Endothelial cell of umbilical vein (primary cell): ENCODE data around the gene ADORA2A. TPM values are rescaled to one million over a fixed set of nuclear protein-coding genes. Genes with fewer than 3 reads are reported as not detected.

Experiments
- BruUV-seq: library from RNA; stranded (reverse); fragments of 400-500 nt; replicated peaks from 2 replicates; lab custom pipeline; 2021; lab: Mats Ljungman, UMichigan
- CTCF ChIA-PET: fragments of 300-600, 350-600 bp; sonication (Branson Sonifier 250); formaldehyde crosslinking; loops from one replicate; lab custom pipeline; 2021; ENCODE audit warnings: antibody characterized with exemption, inconsistent platforms; lab: Charles Lee
- POLR2A ChIA-PET: fragments of 300-600, 350-600 bp; sonication (Branson Sonifier 250); formaldehyde crosslinking; loops from one replicate; lab custom pipeline; 2021; ENCODE audit warnings: antibody characterized with exemption, inconsistent platforms; lab: Charles Lee
- DNase-seq: peaks from one replicate; pipeline ENCODE4 v3.0.0-alpha.2; 2011; ENCODE audit warnings: low read depth, low spot score
- FAIRE-seq: peaks from 2 replicates; lab custom pipeline; 2011; peaks lifted over from hg19 to GRCh38; lab: Jason Lieb, UNC
- H2AFZ ChIP-seq: 2 replicates; pipeline ENCODE4 v1.6.0; 2012; ENCODE audit warnings: low read depth, low read length, control low read depth, inconsistent platforms
- H3K27ac ChIP-seq: 2 replicates; pipeline ENCODE4 v1.5.1; 2011; ENCODE audit warnings: low read depth, mild to moderate bottlenecking, control low read depth, low read length, moderate library complexity; ENCODE audit not compliant: insufficient read depth
- H3K27me3 ChIP-seq, 2 experiments: 2 replicates each; pipeline versions ENCODE4 v1.6.0 to v1.6.1; 2011; ENCODE audit warnings: low read length in 2 of 2, mixed read lengths in 1 of 2; ENCODE audit not compliant: control insufficient read depth in 2 of 2, insufficient read depth in 2 of 2
- H3K36me3 ChIP-seq, 2 experiments: 2 replicates in 1 of 2; 3 replicates in 1 of 2; pipeline ENCODE4 v1.5.1; 2011; ENCODE audit warnings: low read length in 2 of 2, mild to moderate bottlenecking in 1 of 2, moderate library complexity in 1 of 2; ENCODE audit not compliant: control insufficient read depth in 2 of 2, insufficient read depth in 2 of 2; ENCODE audit errors: extremely low read depth in 1 of 2
- H3K4me1 ChIP-seq: 3 replicates; pipeline ENCODE4 v1.5.1; 2011; ENCODE audit warnings: mild to moderate bottlenecking, low read length; ENCODE audit not compliant: control insufficient read depth, insufficient read depth; ENCODE audit errors: extremely low read depth
- H3K4me2 ChIP-seq: 2 replicates; pipeline ENCODE4 v1.6.1; 2011; ENCODE audit warnings: low read length, control low read depth, mixed read lengths; ENCODE audit not compliant: insufficient read depth
- H3K4me3 ChIP-seq, 3 experiments: fragments of 200-600 bp in 1 of 3; sonication (generic), shearing (Covaris generic) in 1 of 3; replicated peaks in 1 of 3; 2 replicates each; pipeline ENCODE4 v1.5.1; 2011 to 2016; ENCODE audit warnings: control low read depth in 3 of 3, low read length in 3 of 3, mild to moderate bottlenecking in 2 of 3, inconsistent platforms in 1 of 3, low read depth in 1 of 3, moderate library complexity in 1 of 3; ENCODE audit not compliant: insufficient read depth in 1 of 3
- H3K79me2 ChIP-seq: 2 replicates; pipeline ENCODE4 v1.6.0; 2012; ENCODE audit warnings: low read length, inconsistent platforms; ENCODE audit not compliant: control insufficient read depth, insufficient read depth
- H3K9ac ChIP-seq: replicated peaks from 2 replicates; pipeline ENCODE3; 2011; ENCODE audit warnings: low read length, control low read depth; ENCODE audit not compliant: insufficient read depth; ENCODE audit errors: extremely low read depth
- H3K9me1 ChIP-seq: replicated peaks from 3 replicates; pipeline ENCODE4 v1.6.0; 2011; ENCODE audit warnings: mild to moderate bottlenecking, low read length; ENCODE audit not compliant: control insufficient read depth, insufficient read depth; ENCODE audit errors: extremely low read depth
- H3K9me3 ChIP-seq: replicated peaks from 2 replicates; pipeline ENCODE4 v1.5.1; 2012; ENCODE audit warnings: low read length, inconsistent platforms; ENCODE audit not compliant: control insufficient read depth, insufficient read depth
- H4K20me1 ChIP-seq: replicated peaks from 2 replicates; pipeline ENCODE3; 2011; ENCODE audit warnings: mild to moderate bottlenecking, low read length; ENCODE audit not compliant: control insufficient read depth, insufficient read depth; ENCODE audit errors: extremely low read depth
- CTCF ChIP-seq, 2 donors: IDR thresholded peaks; 1 replicate in 1 of 2; 2 replicates in 1 of 2; pipeline ENCODE4 v1.5.1; 2011; ENCODE audit warnings: low read length in 2 of 2, mild to moderate bottlenecking in 2 of 2, moderate library complexity in 2 of 2, control low read depth in 1 of 2, inconsistent platforms in 1 of 2, low read depth in 1 of 2; ENCODE audit not compliant: insufficient read depth in 1 of 2; ENCODE audit errors: extremely low read depth in 1 of 2
- EZH2 ChIP-seq: IDR thresholded peaks from 2 replicates; pipeline ENCODE4 v1.6.1; 2012; ENCODE audit warnings: borderline replicate concordance, low read depth, mild to moderate bottlenecking, moderate library complexity, low read length, inconsistent platforms; ENCODE audit not compliant: severe bottlenecking
- FOS ChIP-seq: IDR thresholded peaks from 2 replicates; pipeline ENCODE4 v1.6.1; 2011; ENCODE audit warnings: mild to moderate bottlenecking, low read length, moderate library complexity, borderline replicate concordance; ENCODE audit not compliant: insufficient read depth
- GATA2 ChIP-seq: IDR thresholded peaks from 2 replicates; pipeline ENCODE4 v1.7.0; 2011; ENCODE audit warnings: low read depth, mild to moderate bottlenecking, moderate library complexity, mixed read lengths, low read length; ENCODE audit not compliant: insufficient read length, insufficient read depth
- JUN ChIP-seq: IDR thresholded peaks from 2 replicates; pipeline ENCODE4 v1.6.1; 2011; ENCODE audit warnings: borderline replicate concordance, low read depth; ENCODE audit not compliant: insufficient read length, insufficient read depth
- MAX ChIP-seq: IDR thresholded peaks from 2 replicates; pipeline ENCODE4 v1.6.1; 2011; ENCODE audit not compliant: insufficient read depth, insufficient read length
- MYC ChIP-seq: IDR thresholded peaks from one replicate; pipeline ENCODE4 v1.6.1; 2011; ENCODE audit warnings: mild to moderate bottlenecking, low read depth, low read length
- POLR2A ChIP-seq: IDR thresholded peaks from 2 replicates; pipeline ENCODE4 v1.6.1; 2012; ENCODE audit warnings: low read depth, mild to moderate bottlenecking, control low read depth, low read length
- POLR2AphosphoS5 ChIP-seq: IDR thresholded peaks from 2 replicates; pipeline ENCODE4 v1.6.1; 2012; ENCODE audit warnings: low read depth, mild to moderate bottlenecking, control low read depth, low read length, moderate library complexity; ENCODE audit not compliant: insufficient read depth
- dilution Hi-C: fragments of 300-500 bp; cut with MboI; formaldehyde crosslinking; loops from one replicate; pipeline ENCODE4 v1.15.0; 2019; ENCODE audit warnings: low sequenced_read_pairs; ENCODE audit not compliant: extremely low pct_ligation_motif_present
- intact Hi-C: fragments of 100-400 bp; cut with micrococcal nuclease; formaldehyde crosslinking; loops from one replicate; pipeline ENCODE4 v1.10.0; 2022
- polyA plus RNA-seq, 4 experiments: library from polyadenylated mRNA; depleted of rRNA in 3 of 4; stranded (reverse) in 3 of 4; unstranded in 1 of 4; fragments of >200 nt; gene quantifications; 2 replicates each; pipeline versions ENCODE4 v1.2.1 to v1.2.3, GENCODE V29; 2011 to 2012; ENCODE audit warnings: missing spikeins in 1 of 4
- total RNA-seq: library from RNA; stranded (reverse); gene quantifications from 2 replicates; pipeline ENCODE4 v1.2.3, GENCODE V29; 2021

The ADORA2A gene
- total and polyA plus RNA-seq, 2 donors (not counting 3 experiments of a cell fraction or from before 2014, with no cell fraction given): 20.0 to 33.1 TPM

- no peak overlapping the region for H3K4me2 ChIP-seq
- no peak overlapping the region for H3K9ac ChIP-seq
- FAIRE-seq (peak; percentile 49), DNase-seq (no peak)
- dilution Hi-C loops (no loop called here), intact Hi-C loops (no loop called here)
- H3K36me3 ChIP-seq: peaks cover 0 to 11% of the 10 kb centered on the region in 2 experiments
- peaks cover 38% of the 10 kb centered on the region for H3K4me1 ChIP-seq
- H2AFZ ChIP-seq: no peak overlapping the region
- no peaks in the 10 kb centered on the region for H3K27me3 ChIP-seq
- CTCF ChIA-PET: interaction anchor here (1.4 to 5.3 kb wide), 2 partner anchors 10 to 13 kb away, joined by 5 to 22 read pairs; no protein-coding TSS in a partner anchor
- TF ChIP-seq FOS: peak; percentile 40
- no peak for TF ChIP-seq POLR2A
- POLR2A ChIA-PET: no interaction called here
- no peak overlapping the region for H3K27ac ChIP-seq
- H4K20me1 ChIP-seq: no peaks in the 10 kb centered on the region
- no TSS peak for BruUV-seq
- H3K4me3 ChIP-seq: no peak overlapping the region
- H3K9me3 ChIP-seq: no peaks in the 10 kb centered on the region
- peaks cover 9% of the 10 kb centered on the region for H3K79me2 ChIP-seq
- no peaks in the 10 kb centered on the region for H3K9me1 ChIP-seq
These were observed 17.1 kb upstream of the ADORA2A start for GRCh38 chr22:24410110-24410856.

- Histone ChIP-seq H3K9me3 (no peaks in the 10 kb centered on the region), H3K4me1 (peaks cover 38% of the 10 kb centered on the region), H3K27ac (no peak overlapping the region), H3K9ac (no peak overlapping the region), H3K4me2 (no peak overlapping the region), H3K27me3 (no peaks in the 10 kb centered on the region), H2AFZ (no peak overlapping the region), H3K4me3 (no peak overlapping the region), H3K9me1 (no peaks in the 10 kb centered on the region), H3K36me3 (peaks cover 0 to 17% of the 10 kb centered on the region in 2 experiments), H4K20me1 (no peaks in the 10 kb centered on the region), H3K79me2 (peaks cover 9% of the 10 kb centered on the region)
- intact Hi-C loops: no loop called here
- CTCF ChIA-PET: interaction anchor here (0.7 kb wide), 1 partner anchor 8 kb away, joined by 3 read pairs; no protein-coding TSS in a partner anchor
- POLR2A ChIA-PET: no interaction called here
- no TSS peak for BruUV-seq
- DNase-seq: no peak
- dilution Hi-C loops: no loop called here
- TF ChIP-seq GATA2 (no peak), MYC (no peak), JUN (no peak), MAX (no peak), FOS (no peak), POLR2A (no peak), CTCF (IDR thresholded peaks at IDR 0.05; ENCODE audit: extremely low read depth in 1 of 2, insufficient read depth in 1 of 2, low read depth in 1 of 2, low read length in 2 of 2) (no peak), POLR2AphosphoS5 (no peak), EZH2 (no peak)
- no peak for FAIRE-seq
These were observed 16.0 kb upstream of the ADORA2A start for GRCh38 chr22:24411256-24412004.
